H9 (cell line): ENCODE results near the gene ZNF335. TPM values are rescaled to one million over a fixed set of nuclear protein-coding genes. Genes with fewer than 3 reads are reported as not detected.
A peak's percentile ranks its signal among the peaks of the same experiment; 100 is the strongest.

Experiments used
- DNase-seq: peaks from one replicate; pipeline ENCODE4 v3.0.0-alpha.2; 2017
- H2AFZ ChIP-seq: one replicate; pipeline ENCODE4 v1.6.1; 2013; ENCODE audit warnings: mild to moderate bottlenecking, low read length, control low read depth, moderate library complexity
- H2AK5ac ChIP-seq: 2 replicates; pipeline ENCODE4 v1.6.1; 2013; ENCODE audit warnings: low read length, control low read depth, mixed read lengths; ENCODE audit not compliant: insufficient read length
- H2BK120ac ChIP-seq: one replicate; pipeline ENCODE4 v1.6.1; 2013; ENCODE audit warnings: low read depth, mild to moderate bottlenecking, low read length, control low read depth, inconsistent platforms; ENCODE audit not compliant: poor library complexity, severe bottlenecking
- H2BK12ac ChIP-seq: 2 replicates; pipeline ENCODE4 v1.6.1; 2013; ENCODE audit warnings: low read length, control low read depth, mixed read lengths, low read depth; ENCODE audit not compliant: insufficient read length
- H2BK15ac ChIP-seq: 2 replicates; pipeline ENCODE4 v1.6.1; 2013; ENCODE audit warnings: low read depth, low read length, control low read depth
- H2BK20ac ChIP-seq: one replicate; pipeline ENCODE4 v1.6.1; 2013; ENCODE audit warnings: low read depth, mild to moderate bottlenecking, low read length, control low read depth, inconsistent platforms; ENCODE audit not compliant: poor library complexity, severe bottlenecking
- H2BK5ac ChIP-seq: 2 replicates; pipeline ENCODE4 v1.6.1; 2013; ENCODE audit warnings: low read length, control low read depth, mixed read lengths; ENCODE audit not compliant: insufficient read length
- H3K14ac ChIP-seq: 2 replicates; pipeline ENCODE4 v1.6.1; 2013; ENCODE audit warnings: low read length, control low read depth; ENCODE audit not compliant: insufficient read depth
- H3K18ac ChIP-seq: 2 replicates; pipeline ENCODE4 v1.6.1; 2013; ENCODE audit warnings: low read depth, mild to moderate bottlenecking, mixed read lengths, low read length, control low read depth; ENCODE audit not compliant: insufficient read length
- H3K23ac ChIP-seq: 2 replicates; pipeline ENCODE4 v1.6.1; 2013; ENCODE audit warnings: low read length, control low read depth, mixed read lengths, low read depth; ENCODE audit not compliant: insufficient read length
- H3K23me2 ChIP-seq: 2 replicates; pipeline ENCODE4 v1.6.1; 2013; ENCODE audit warnings: low read depth, mild to moderate bottlenecking, mixed read lengths, low read length, control low read depth; ENCODE audit not compliant: insufficient read length, poor library complexity, severe bottlenecking
- H3K27ac ChIP-seq: 2 replicates; pipeline ENCODE4 v1.5.1; 2013; ENCODE audit warnings: low read length, control low read depth, mixed read lengths, low read depth; ENCODE audit not compliant: insufficient read length
- H3K27me3 ChIP-seq: 2 replicates; pipeline ENCODE4 v1.6.1; 2013; ENCODE audit warnings: low read length, control low read depth, inconsistent platforms; ENCODE audit not compliant: insufficient read depth
- H3K4ac ChIP-seq: 2 replicates; pipeline ENCODE4 v1.6.1; 2013; ENCODE audit warnings: low read depth, mild to moderate bottlenecking, control low read depth, inconsistent platforms, low read length, moderate library complexity
- H3K4me1 ChIP-seq: 2 replicates; pipeline ENCODE4 v1.6.1; 2013; ENCODE audit warnings: low read length, control low read depth, inconsistent platforms; ENCODE audit not compliant: insufficient read depth
- H3K4me2 ChIP-seq: 2 replicates; pipeline ENCODE4 v1.6.1; 2013; ENCODE audit warnings: low read length, control low read depth, mixed read lengths; ENCODE audit not compliant: insufficient read length, insufficient read depth
- H3K56ac ChIP-seq: 2 replicates; pipeline ENCODE4 v1.6.1; 2013; ENCODE audit warnings: low read depth, mild to moderate bottlenecking, mixed read lengths, low read length, control low read depth; ENCODE audit not compliant: insufficient read length
- H3K79me1 ChIP-seq: 2 replicates; pipeline ENCODE4 v1.6.1; 2013; ENCODE audit warnings: low read depth, mild to moderate bottlenecking, moderate library complexity, low read length, control low read depth, inconsistent platforms; ENCODE audit not compliant: insufficient read depth, poor library complexity, severe bottlenecking
- H3K79me2 ChIP-seq: 2 replicates; pipeline ENCODE4 v1.6.1; 2013; ENCODE audit warnings: low read length, control low read depth, inconsistent platforms; ENCODE audit not compliant: insufficient read depth
- H3K9ac ChIP-seq: 2 replicates; pipeline ENCODE4 v1.6.1; 2013; ENCODE audit warnings: low read length, control low read depth, mixed read lengths; ENCODE audit not compliant: insufficient read length; ENCODE audit errors: extremely low read depth
- H3K9me3 ChIP-seq: one replicate; pipeline ENCODE4 v1.6.1; 2013; ENCODE audit warnings: low read depth, low read length, inconsistent platforms; ENCODE audit not compliant: control insufficient read depth
- H3T11ph ChIP-seq: one replicate; pipeline ENCODE4 v1.6.1; 2013; ENCODE audit warnings: mild to moderate bottlenecking, low read length, control low read depth, inconsistent platforms
- H4K20me1 ChIP-seq: one replicate; pipeline ENCODE4 v1.6.1; 2013; ENCODE audit not compliant: control insufficient read depth, insufficient read length, insufficient read depth
- H4K5ac ChIP-seq: 2 replicates; pipeline ENCODE4 v1.6.1; 2013; ENCODE audit warnings: low read depth, mild to moderate bottlenecking, mixed read lengths, low read length, control low read depth; ENCODE audit not compliant: insufficient read length
- H4K8ac ChIP-seq: replicated peaks from 2 replicates; pipeline ENCODE4 v1.6.1; 2013; ENCODE audit warnings: low read length, control low read depth, mixed read lengths, low read depth; ENCODE audit not compliant: insufficient read length
- H4K91ac ChIP-seq: 2 replicates; pipeline ENCODE4 v1.6.1; 2013; ENCODE audit warnings: low read depth, mild to moderate bottlenecking, moderate library complexity, mixed read lengths, low read length, control low read depth; ENCODE audit not compliant: insufficient read length
- H3K27ac Mint-ChIP-seq, 3 experiments: 2 replicates in 2 of 3; 3 replicates in 1 of 3; pipeline ENCODE4 v1.8.0; 2020 to 2021; ENCODE audit warnings: mixed read lengths in 3 of 3, mild to moderate bottlenecking in 1 of 3, moderate library complexity in 1 of 3
- H3K27me3 Mint-ChIP-seq: 2 replicates; pipeline ENCODE4 v1.8.0; 2021; ENCODE audit warnings: low read depth, mild to moderate bottlenecking, moderate library complexity, mixed read lengths
- H3K36me3 Mint-ChIP-seq, 3 experiments: 2 replicates in 2 of 3; 3 replicates in 1 of 3; pipeline ENCODE4 v1.8.0; 2020 to 2021; ENCODE audit warnings: low read depth in 3 of 3, mixed read lengths in 3 of 3; ENCODE audit not compliant: insufficient read depth in 1 of 3
- H3K4me1 Mint-ChIP-seq, 2 experiments: 2 replicates each; pipeline ENCODE4 v1.8.0; 2020; ENCODE audit warnings: mixed read lengths in 2 of 2
- H3K4me3 Mint-ChIP-seq, 2 experiments: 2 replicates in 1 of 2; 3 replicates in 1 of 2; pipeline ENCODE4 v1.8.0; 2020 to 2021; ENCODE audit warnings: mild to moderate bottlenecking in 2 of 2, mixed read lengths in 2 of 2, moderate library complexity in 1 of 2
- H3K9me3 Mint-ChIP-seq, 2 experiments: 2 replicates in 1 of 2; 3 replicates in 1 of 2; pipeline ENCODE4 v1.8.0; 2020; ENCODE audit warnings: mild to moderate bottlenecking in 2 of 2, mixed read lengths in 2 of 2, moderate library complexity in 1 of 2
- WGBS: extraction: QIAGEN DNeasy Blood & Tissue Kit; methylation state at CpG from one replicate; pipeline ENCODE4 v1.1.7; 2013; ENCODE audit warnings: missing lambda C conversion rate, low lambda C conversion rate, mixed read lengths; ENCODE audit not compliant: insufficient read length; ENCODE audit errors: extremely low coverage; 5-methylcytosine and 5-hydroxymethylcytosine counted together
- total RNA-seq: library from RNA; stranded (reverse); gene quantifications from 2 replicates; pipeline ENCODE4 v1.2.1, GENCODE V29; 2021
- TF ChIP-seq, protein P1 (sequence below): fragments of 200-600 bp; sonication (generic); conservative IDR thresholded peaks from 3 replicates; pipeline ENCODE4 v1.8.0; 2021; ENCODE audit warnings: antibody characterized with exemption, mild to moderate bottlenecking

The ZNF335 gene
- total RNA-seq, 1 experiment from 2014 or later, result 21.1 TPM

DNA sequence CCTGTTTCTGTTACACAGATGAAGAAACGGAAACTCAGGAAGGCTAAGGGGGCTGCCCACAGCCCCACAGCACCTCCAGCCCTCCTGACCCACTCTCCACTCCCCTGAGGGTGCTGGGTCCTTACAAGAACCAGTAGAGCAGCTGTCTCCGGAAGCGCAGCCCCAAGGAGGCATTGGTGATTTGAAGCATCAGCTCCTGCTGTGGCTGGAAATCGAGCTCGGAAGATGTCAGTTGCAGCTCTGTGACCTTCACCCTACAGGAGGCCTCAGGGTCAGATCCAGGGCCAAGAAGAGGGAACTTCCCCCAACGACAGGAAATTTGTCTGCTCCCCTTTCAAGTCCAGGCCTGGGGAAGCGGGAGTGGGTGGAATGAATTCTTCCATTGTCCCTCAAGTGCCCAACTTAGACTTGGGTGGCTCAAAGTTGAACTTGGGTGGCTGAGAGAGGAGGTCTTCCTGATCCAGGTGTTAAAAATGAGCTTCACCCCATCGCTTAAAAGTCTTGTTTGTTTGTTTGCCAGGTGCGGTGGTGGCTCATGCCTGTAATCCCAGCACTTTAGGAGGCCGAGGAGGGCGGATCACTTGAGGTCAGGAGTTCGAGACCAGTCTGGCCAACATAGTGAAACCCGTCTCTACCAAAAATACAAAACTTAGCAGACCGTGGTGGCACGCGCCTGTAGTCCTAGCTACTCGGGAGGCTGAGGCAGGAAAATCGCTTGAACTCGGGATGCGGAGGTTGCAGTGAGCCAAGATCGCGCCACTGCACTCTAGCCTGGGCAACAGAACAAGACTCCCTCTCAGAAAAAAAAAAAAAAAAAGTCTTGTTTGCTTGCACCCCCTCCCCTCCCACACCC, 62.0 kb downstream of the ZNF335 start:
- Histone ChIP-seq H4K8ac (no peak overlapping the region), H4K5ac (no peak overlapping the region), H3K9me3 (no peaks in the 10 kb centered on the region), H3K14ac (no peak overlapping the region), H2BK120ac (no peak overlapping the region), H3K79me2 (no peaks in the 10 kb centered on the region), H3K79me1 (no peaks in the 10 kb centered on the region), H3K4ac (no peak overlapping the region), H2AK5ac (no peak overlapping the region), H3K4me1 (no peaks in the 10 kb centered on the region), H3K23ac (no peak overlapping the region), H2BK20ac (no peak overlapping the region), H3K4me2 (peak overlapping the region; percentile 16), H3K18ac (no peak overlapping the region), H2BK15ac (no peak overlapping the region), H2AFZ (no peak overlapping the region), H4K20me1 (no peaks in the 10 kb centered on the region), H3K27ac (no peak overlapping the region), H4K91ac (no peak overlapping the region), H3T11ph (no peak overlapping the region), H2BK12ac (no peak overlapping the region), H3K56ac (no peak overlapping the region), H3K9ac (no peak overlapping the region), H3K27me3 (no peaks in the 10 kb centered on the region), H3K23me2 (peaks cover 16% of the 10 kb centered on the region), H2BK5ac (no peak overlapping the region)
- peak overlapping the region in 2 of 3 experiments; percentile 45 to 78; a peak in 2 of 7 replicates for H3K27ac Mint-ChIP-seq
- TF ChIP-seq, protein P1, sequence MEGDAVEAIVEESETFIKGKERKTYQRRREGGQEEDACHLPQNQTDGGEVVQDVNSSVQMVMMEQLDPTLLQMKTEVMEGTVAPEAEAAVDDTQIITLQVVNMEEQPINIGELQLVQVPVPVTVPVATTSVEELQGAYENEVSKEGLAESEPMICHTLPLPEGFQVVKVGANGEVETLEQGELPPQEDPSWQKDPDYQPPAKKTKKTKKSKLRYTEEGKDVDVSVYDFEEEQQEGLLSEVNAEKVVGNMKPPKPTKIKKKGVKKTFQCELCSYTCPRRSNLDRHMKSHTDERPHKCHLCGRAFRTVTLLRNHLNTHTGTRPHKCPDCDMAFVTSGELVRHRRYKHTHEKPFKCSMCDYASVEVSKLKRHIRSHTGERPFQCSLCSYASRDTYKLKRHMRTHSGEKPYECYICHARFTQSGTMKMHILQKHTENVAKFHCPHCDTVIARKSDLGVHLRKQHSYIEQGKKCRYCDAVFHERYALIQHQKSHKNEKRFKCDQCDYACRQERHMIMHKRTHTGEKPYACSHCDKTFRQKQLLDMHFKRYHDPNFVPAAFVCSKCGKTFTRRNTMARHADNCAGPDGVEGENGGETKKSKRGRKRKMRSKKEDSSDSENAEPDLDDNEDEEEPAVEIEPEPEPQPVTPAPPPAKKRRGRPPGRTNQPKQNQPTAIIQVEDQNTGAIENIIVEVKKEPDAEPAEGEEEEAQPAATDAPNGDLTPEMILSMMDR, result no peak
- DNase-seq, result no peak
- H3K36me3 Mint-ChIP-seq, result peaks cover 34 to 37% (median 35%) of the 10 kb centered on the region in 3 experiments; a peak in 6 of 7 replicates
- peaks cover 9 to 18% of the 10 kb centered on the region in 2 experiments for H3K4me1 Mint-ChIP-seq
- peak overlapping the region; percentile 81 to 92 for H3K4me3 Mint-ChIP-seq
- no peaks in the 10 kb centered on the region for H3K9me3 Mint-ChIP-seq
- WGBS, result no CpG with 5 or more reads among the region's 22 CpGs
- H3K27me3 Mint-ChIP-seq, result no peaks in the 10 kb centered on the region
